ENCODE measurements around the gene SEC11A. TPM values are rescaled to one million over a fixed set of nuclear protein-coding genes. Genes with fewer than 3 reads are reported as not detected.
"Not testable (repeated sequence)": the region's sequence is repeated elsewhere in the genome, so short reads cannot be mapped to it uniquely, and the experiment has no call there.

SEC11A gene
- total RNA-seq, 1 donor from 2014 or later, result 115 TPM

DNA sequence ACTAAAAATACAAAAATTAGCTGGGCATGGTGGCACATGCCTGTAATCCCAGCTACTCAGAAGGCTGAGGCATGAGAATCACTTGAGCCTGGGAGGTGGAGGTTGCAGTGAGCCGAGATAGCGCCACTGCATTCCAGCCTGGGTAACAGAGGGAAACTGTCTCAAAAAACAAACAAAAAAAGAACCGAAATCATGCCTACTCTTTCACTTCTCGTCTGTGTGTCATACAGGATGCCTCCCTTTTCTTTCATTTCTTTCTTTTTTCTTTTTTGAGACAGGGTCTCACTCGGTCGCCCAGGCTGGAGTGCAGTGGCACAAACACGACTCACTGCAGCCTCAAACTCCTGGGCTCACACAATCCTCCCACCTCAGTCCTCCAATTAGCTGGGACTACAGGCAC lies 29.5 kb downstream of the SEC11A start:
- intact Hi-C loops (cut with micrococcal nuclease), result not testable (repeated sequence)

GRCh38 chr15:84685304-84685703 lies 30.6 kb downstream of the SEC11A start:
- intact Hi-C loops (cut with micrococcal nuclease), result no loop called here

DNA sequence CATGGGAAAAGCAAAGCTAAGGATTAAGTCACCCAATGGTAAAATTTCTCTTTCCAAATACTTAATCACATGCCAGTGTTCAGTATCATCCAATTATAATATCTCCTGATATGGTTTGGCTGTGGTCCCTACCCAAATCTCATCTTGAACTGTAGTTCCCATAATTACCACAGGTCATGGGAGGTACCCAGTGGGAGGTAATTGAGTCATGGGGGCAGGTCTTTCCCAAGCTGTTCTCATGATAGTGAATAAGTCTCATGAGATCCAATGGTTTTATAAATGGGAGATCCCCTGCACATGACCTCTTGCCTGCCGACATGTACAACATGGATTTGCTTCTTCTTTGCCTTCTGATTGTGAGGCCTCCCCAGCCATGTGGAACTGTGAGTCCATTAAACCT lies 31.8 kb downstream of the SEC11A start:
- intact Hi-C loops (cut with micrococcal nuclease), result no loop called here

GRCh38 chr15:84681831-84682230 lies 34.1 kb downstream of the SEC11A start:
- intact Hi-C loops (cut with micrococcal nuclease), result no loop called here

DNA sequence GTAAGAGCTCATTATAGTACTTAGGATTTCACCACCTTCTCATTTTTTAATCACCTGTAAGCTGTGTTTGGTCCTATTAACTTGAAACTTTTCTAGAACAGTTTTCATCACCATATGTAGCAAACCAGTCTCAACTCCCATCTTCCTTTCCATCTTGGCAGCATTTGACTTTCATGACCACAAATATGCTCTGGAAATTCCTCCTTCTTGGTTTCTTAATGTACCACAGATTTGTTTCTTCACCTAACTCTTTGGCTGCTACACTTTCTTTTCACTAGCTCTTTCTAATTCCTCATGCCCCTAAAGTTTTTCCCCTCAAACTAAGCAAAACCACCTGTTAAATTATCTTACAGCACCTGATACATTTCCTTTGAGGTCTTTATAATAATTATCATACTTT lies 44.7 kb downstream of the SEC11A start:
- intact Hi-C loops (cut with micrococcal nuclease), result no loop called here

GRCh38 chr15:84669726-84670125 lies 46.2 kb downstream of the SEC11A start:
- intact Hi-C loops (cut with micrococcal nuclease), result no loop called here

DNA sequence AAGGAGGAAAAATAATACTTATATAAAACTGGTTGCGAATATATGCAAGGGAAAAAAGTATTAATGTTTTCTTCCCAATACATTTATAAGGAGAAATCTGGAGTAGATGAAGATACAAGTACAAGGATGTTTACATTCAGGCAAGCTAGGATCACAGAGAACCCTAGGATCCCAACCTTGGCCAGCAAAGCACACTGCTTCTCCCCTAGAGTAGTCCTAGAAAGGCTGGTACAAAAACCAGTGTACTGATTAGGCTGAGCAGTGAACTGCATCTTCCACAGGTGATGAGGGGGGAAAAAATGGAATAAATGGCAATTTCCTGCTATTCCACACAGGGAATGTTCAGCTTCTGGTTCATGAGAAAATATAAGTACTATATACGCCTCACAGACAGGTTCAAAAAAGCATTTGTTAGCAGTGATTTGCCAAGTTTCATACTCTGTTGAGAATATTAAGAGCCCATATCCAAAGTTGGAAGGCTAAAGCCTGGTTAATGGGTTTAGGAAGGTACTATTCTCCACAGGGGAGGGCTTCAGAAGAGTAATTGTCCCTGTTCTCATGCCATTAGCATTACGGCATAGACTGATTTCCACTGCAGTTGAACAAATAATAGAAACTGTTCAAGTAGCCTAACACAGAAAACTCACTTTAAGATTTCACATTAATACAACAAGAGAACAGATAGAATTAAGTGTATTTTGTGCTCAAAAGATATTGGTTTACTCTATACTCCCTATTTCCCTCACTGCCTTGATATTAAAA lies 47.5 kb downstream of the SEC11A start:
- intact Hi-C loops (cut with micrococcal nuclease), result no loop called here

- intact Hi-C loops (cut with micrococcal nuclease), result no loop called here
Measured at GRCh38 chr15:84666373-84666772, 49.6 kb downstream of the SEC11A start.

DNA sequence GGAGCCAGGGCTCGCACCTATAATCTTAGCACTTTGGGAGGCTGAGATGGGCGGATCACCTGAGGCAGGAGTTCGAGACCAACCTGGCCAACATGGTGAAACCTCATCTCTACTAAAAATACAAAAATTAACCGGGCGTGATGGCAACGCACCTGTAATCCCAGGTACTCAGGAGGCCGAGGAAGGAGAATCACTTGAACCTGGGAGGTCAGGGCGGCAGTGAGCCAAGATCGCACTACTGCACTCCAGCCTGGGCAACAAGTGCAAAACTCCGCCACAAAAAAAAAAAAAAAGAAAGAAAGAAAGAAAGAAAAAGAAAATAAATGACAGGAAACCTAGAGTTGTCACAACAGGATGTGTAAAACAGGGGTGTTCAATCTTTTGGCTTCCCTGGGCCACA lies 54.9 kb downstream of the SEC11A start:
- intact Hi-C loops (cut with micrococcal nuclease), result no loop called here

DNA sequence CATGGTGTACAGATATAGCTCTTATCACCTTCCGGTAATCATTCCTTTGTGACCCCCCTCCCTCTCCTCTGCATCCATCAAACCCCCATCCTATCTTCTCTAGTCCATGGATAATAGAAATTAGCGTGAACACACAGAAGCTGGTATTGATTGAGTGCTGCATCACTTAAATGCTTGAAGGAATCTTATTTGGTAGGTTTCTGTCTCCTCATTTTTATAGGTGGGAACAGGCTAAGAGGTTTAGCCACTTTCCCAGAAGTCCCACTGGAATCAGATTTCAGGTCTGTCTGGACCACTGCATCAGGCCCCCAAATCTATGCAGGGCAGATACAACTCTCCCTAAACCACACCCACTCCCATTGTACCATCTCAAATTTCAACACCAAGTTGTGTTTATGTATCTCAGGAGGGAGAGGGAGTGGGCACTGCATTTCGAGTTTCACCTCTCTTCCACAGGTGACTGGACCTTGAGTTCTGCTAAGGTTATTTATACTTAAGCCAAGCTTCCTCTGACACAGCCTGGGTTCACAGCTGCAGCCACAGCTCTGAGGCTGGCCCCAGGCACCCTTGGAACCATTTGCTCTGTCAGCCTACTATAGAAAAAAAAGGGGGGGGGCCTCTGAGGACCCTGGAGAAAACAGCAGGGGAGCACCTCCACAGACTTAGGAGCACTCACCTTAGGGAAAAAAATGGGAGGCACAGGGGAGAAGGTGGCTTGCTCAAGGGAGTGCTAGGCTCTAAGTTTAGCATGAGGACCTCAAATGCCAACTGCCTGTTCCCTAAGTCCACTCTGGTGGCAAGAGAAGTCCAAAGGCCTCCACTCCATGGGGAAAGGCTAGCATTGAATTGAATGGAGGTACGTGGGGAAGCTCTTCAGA lies 55.8 kb downstream of the SEC11A start:
- intact Hi-C loops (cut with micrococcal nuclease), result loop anchor here (5.0 kb wide), 1 partner anchor 102 kb away; no protein-coding TSS in a partner anchor

DNA sequence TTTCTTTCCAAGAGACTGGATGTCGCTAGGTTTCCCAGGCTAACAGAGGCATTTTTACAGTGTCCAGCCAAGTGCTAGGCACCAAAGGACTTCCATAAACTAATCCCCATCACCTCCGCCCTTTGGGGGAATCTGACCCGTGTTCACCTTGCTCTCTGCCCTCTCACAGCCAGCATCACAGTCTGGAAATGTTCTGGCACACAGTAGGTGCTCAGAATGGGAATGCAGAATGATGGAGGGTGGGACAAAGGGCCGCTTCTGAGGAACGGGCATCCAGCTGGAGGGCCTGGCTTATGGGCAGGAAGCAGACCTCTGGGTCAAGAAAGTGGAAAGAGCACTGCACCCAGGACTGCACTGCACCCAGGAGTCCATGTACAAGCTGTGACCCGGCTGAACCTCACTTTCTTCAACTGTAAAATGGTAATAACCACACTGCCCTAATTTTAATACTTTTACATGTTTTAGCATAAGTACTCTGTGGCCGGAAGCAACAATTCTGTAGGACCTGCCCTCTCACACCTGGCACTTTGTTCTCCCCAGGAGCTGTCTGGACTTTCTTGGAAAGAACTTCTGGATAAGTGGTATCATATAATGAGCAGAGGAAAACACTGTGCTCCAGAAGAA lies 57.0 kb downstream of the SEC11A start:
- intact Hi-C loops (cut with micrococcal nuclease), result loop anchor here (1.0 to 5.0 kb wide), 4 partner anchors 57 to 103 kb away; partner anchors contain the start of genes SEC11A and ZNF592

DNA sequence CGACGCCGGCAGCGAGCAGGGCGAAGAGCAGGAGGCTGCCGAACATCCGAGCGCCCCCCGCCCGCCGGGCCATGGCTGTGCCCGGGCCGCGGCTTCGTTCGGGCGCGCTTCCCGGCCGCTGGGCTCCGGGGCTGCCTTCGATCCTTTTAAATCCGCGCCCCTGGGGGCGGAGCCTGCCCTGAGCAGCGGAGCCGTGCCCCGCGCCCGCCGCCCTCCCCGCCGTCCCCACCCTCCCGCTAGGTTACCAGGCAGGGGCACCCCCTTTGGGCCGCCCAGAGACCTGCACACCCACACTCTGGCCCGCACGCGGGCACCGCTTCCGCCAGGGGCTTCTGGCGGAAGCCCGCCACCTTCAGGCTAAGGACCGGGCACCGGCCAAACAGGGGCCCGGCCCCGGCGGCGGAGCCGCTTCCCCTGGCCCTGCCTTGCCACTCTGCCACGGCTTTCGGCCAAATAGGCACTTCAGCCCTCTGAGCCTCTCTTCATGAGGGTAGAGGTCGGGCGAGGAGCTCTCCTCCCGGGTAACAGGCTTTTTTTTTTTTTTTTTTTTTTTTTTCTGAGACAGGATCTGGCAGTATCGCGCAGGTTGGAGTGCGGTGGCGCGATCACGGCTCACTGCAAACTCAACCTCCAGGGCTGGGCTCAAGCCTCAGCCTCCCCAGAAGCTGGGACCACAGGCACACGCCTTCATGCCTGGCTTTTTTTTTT lies 57.7 kb downstream of the SEC11A start, which contains the start of gene NMB:
NMB (minus strand) TSS at position 120 of the 708 bp plus-strand sequence; CDS start at position 73, 47 bp downstream.
- intact Hi-C loops (cut with micrococcal nuclease), result loop anchor here (1.0 to 5.0 kb wide), 4 partner anchors 58 to 104 kb away; partner anchors contain the start of genes SEC11A and ZNF592

DNA sequence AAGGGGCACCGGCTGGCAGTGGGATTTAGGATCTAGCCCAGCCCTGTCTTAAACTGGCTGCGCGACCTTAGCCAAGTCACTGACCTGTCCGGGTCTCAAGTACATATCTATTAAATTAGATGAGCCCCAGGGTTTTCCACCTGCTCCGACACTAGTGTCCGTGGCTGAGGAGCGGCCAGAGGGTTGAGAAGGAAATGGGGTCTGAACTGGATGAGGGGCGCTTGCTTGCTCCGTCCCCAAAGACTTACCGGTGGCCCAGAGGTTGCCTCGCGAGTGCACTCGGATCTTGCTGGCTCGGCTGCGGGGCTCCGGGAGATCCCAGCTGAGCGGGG lies 58.2 kb downstream of the SEC11A start:
- intact Hi-C loops (cut with micrococcal nuclease), result loop anchor here (1.0 to 5.0 kb wide), 4 partner anchors 57 to 105 kb away; partner anchors contain the start of genes SEC11A and ZNF592

DNA sequence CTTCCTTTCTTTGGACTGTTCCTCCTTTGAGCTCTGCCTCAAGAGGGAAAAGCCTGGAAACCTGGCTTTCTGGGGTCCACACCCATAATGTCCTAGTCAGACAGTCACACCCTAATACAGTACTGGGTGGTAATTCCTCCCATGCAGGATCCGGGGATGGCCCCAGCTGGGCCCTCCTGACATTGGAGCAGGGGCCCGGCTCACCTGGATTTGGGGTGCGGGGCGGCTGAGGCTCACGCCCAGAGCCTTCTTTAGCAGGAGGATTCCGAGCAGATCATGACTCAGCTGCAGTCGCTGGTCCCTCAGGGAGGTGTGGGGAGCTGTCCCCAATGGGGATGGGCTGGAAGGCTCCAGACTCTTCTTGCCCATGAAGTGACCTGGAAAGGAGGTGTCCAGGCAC lies 59.0 kb downstream of the SEC11A start:
- intact Hi-C loops (cut with micrococcal nuclease), result loop anchor here (5.0 kb wide), 1 partner anchor 105 kb away; no protein-coding TSS in a partner anchor

- intact Hi-C loops (cut with micrococcal nuclease), result loop anchor here (1.0 to 5.0 kb wide), 7 partner anchors 24 to 326 kb away; partner anchors contain the start of genes PDE8A and ZNF592
Measured at GRCh38 chr15:84654689-84655453, 61.1 kb downstream of the SEC11A start.

DNA sequence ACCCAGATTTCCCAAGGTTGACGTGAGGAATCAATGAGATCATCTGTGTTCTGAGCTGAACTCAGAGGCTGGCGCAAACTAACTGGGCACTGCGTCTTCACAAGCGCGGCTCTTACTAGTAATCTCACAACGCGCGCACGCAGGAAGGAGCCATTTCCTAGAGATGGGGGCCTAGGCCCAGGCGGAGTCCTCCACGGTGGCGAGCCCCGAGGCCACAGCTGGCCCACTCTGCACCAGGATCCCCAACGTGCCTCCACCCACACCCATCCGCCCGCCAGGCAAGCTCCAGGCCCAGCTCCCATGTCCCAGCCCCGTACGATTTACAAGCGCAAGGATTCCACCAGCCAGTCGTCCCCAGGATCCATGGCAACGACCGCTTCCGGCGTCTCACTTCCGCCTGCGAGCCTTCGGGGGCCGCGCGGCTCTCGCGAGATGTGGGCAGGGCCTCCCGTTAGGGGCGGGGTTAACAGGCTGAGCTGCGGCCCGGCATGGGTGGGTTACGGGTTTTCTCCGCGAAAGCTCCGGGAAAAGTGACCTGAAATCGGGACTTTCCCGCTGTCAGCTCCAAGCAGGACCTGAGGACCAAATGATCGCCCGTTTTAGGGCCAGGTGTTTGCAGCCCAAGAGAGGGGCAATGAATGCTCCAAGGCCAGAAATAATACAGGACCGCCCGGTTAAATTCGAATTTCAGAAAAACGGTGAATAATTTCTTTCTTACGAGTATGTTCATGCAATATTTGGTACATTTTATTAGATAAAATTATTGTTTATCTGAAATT lies 61.8 kb downstream of the SEC11A start, which contains the start of gene WDR73:
WDR73 (minus strand) TSS at position 374 of the 779 bp plus-strand sequence; CDS start at position 365, 9 bp downstream.
- intact Hi-C loops (cut with micrococcal nuclease), result loop anchor here (1.0 kb wide), 6 partner anchors 23 to 327 kb away; partner anchors contain the start of genes PDE8A and ZNF592

- intact Hi-C loops (cut with micrococcal nuclease), result no loop called here
Measured at GRCh38 chr15:84653584-84653909, 62.4 kb downstream of the SEC11A start.

DNA sequence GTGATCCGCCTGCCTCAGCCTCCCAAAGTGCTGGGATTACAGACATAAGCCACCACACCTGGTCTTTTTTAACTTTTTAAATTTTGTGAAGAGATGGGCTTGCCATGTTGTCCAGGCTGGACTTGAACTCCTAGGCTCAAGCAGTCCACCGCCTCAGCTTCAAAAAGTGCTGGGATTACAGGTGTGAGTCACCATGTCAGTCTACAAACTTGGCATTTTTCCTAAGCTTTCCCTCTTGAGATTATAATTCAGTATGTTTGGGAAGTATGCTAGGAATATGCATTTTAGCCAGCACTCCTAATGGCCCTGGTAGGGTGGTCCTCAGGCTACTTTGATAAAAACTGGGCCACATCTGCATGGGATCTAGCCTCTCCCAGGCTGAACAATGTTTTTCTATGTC lies 66.2 kb downstream of the SEC11A start:
- intact Hi-C loops (cut with micrococcal nuclease), result no loop called here

DNA sequence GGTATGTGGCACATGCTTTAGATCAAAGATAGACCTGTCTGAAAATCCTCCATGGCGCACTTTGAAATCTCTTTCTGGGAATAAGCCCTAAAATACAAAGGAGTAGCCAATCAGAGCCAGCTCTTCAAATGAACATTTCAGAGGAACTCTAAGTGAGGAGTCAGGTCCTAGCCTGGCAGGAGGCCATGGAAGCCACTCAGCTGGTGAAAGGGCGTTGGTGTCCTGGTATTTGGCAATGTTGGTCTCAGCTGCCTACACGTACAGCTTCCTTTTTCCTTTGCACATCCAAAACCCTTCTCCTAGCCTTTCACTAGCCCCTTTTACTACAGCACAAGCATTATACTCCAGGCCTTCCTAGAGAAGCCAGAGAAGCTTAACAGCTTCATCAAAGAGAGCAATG lies 67.4 kb downstream of the SEC11A start:
- intact Hi-C loops (cut with micrococcal nuclease), result no loop called here
